HepG2 (cell line): ENCODE results near the gene LDLRAD4. TPM values are rescaled to one million over a fixed set of nuclear protein-coding genes. Genes with fewer than 3 reads are reported as not detected.
A peak's percentile ranks its signal among the peaks of the same experiment; 100 is the strongest.

Experiments
- ARNTL ChIP-seq: sonication (generic); formaldehyde crosslinking; IDR thresholded peaks from 2 replicates; pipeline ENCODE4 v1.4.0; 2020; ENCODE audit warnings: mild to moderate bottlenecking, missing genetic modification reagents
- BHLHE40 ChIP-seq: IDR thresholded peaks from 2 replicates; pipeline ENCODE4 v1.6.1; 2011; ENCODE audit warnings: low read length, improper control_type of control experiment
- CC2D1A ChIP-seq: sonication (generic); formaldehyde crosslinking; IDR thresholded peaks from 2 replicates; pipeline ENCODE4 v1.8.1; 2023; ENCODE audit warnings: mild to moderate bottlenecking, missing genetic modification reagents
- FOXJ3 ChIP-seq: sonication (generic); formaldehyde crosslinking; IDR thresholded peaks from 2 replicates; pipeline ENCODE4 v1.4.0; 2020; ENCODE audit warnings: missing genetic modification reagents, mild to moderate bottlenecking, borderline replicate concordance
- HDAC1 ChIP-seq: sonication (generic); formaldehyde crosslinking; IDR thresholded peaks from 2 replicates; pipeline ENCODE4 v1.5.1; 2020; ENCODE audit warnings: mild to moderate bottlenecking, missing genetic modification reagents
- KDM5B ChIP-seq: sonication (generic); formaldehyde crosslinking; IDR thresholded peaks from 2 replicates; pipeline ENCODE4 v1.4.0; 2020; ENCODE audit warnings: missing genetic modification reagents, mild to moderate bottlenecking, borderline replicate concordance
- MIER2 ChIP-seq: IDR thresholded peaks from 2 replicates; pipeline ENCODE4 v1.6.1; 2016; ENCODE audit warnings: missing biosample characterization, missing genetic modification reagents
- MYC ChIP-seq: sonication (generic); formaldehyde crosslinking; IDR thresholded peaks from 2 replicates; pipeline ENCODE4 v1.9.0; 2021; ENCODE audit warnings: missing genetic modification reagents, borderline replicate concordance
- POLR2AphosphoS5 ChIP-seq: IDR thresholded peaks from 2 replicates; pipeline ENCODE4 v1.6.1; 2012; ENCODE audit warnings: low read depth, low read length
- RAD51 ChIP-seq: fragments of 450-650 bp; IDR thresholded peaks from 2 replicates; pipeline ENCODE4 v1.6.1; 2016; ENCODE audit warnings: borderline replicate concordance
- RXRB ChIP-seq: IDR thresholded peaks from 2 replicates; pipeline ENCODE4 v1.6.1; 2016; ENCODE audit warnings: borderline replicate concordance, missing genetic modification reagents, missing compliant biosample characterization
- SIN3B ChIP-seq: fragments of 150-350 bp; IDR thresholded peaks from 2 replicates; pipeline ENCODE4 v1.6.1; 2014; ENCODE audit warnings: low read length
- SMC3 ChIP-seq: IDR thresholded peaks from 2 replicates; pipeline ENCODE4 v1.6.1; 2011; ENCODE audit warnings: low read length, improper control_type of control experiment
- ZFP41 ChIP-seq: sonication (generic); formaldehyde crosslinking; IDR thresholded peaks from 2 replicates; pipeline ENCODE4 v1.4.0; 2020; ENCODE audit warnings: mild to moderate bottlenecking, missing genetic modification reagents, borderline replicate concordance
- ZMYM4 ChIP-seq: sonication (generic); formaldehyde crosslinking; IDR thresholded peaks from 2 replicates; pipeline ENCODE4 v1.8.1; 2023; ENCODE audit warnings: mild to moderate bottlenecking, missing genetic modification reagents
- ZSCAN30 ChIP-seq: sonication (generic); formaldehyde crosslinking; IDR thresholded peaks from 2 replicates; pipeline ENCODE4 v1.5.0; 2020; ENCODE audit warnings: mild to moderate bottlenecking, missing genetic modification reagents
- polyA plus RNA-seq, 8 experiments: library from polyadenylated mRNA; depleted of rRNA in 3 of 8; stranded (reverse) in 7 of 8; unstranded in 1 of 8; fragments of >200 nt; fragmentation: Illumina TruSeq in 4 of 8; extraction: Trizol in 4 of 8; gene quantifications; 2 replicates each; pipeline versions ENCODE4 v1.2.1 to v1.2.3, GENCODE V29; 2011 to 2016; ENCODE audit warnings: low read depth in 4 of 8, missing spikeins in 1 of 8, mixed read lengths in 1 of 8; ENCODE audit not compliant: insufficient read depth in 1 of 8
- total RNA-seq, 5 experiments: library from RNA; depleted of rRNA; stranded (reverse); fragments of >200 nt; fragmentation: Illumina TruSeq; extraction: Trizol; gene quantifications; 2 replicates each; pipeline ENCODE4 v1.2.3, GENCODE V29; 2016; ENCODE audit warnings: low read depth in 1 of 5
- TF ChIP-seq, protein P1 (sequence below): sonication (generic); formaldehyde crosslinking; IDR thresholded peaks from 2 replicates; pipeline ENCODE4 v1.4.0; 2020; ENCODE audit warnings: missing genetic modification reagents
- TF ChIP-seq, protein P2 (sequence below): sonication (generic); formaldehyde crosslinking; IDR thresholded peaks from 2 replicates; pipeline ENCODE4 v1.5.0; 2020; ENCODE audit warnings: mild to moderate bottlenecking, missing genetic modification reagents, borderline replicate concordance

Gene LDLRAD4
- total and polyA plus RNA-seq, 2 of the 13 experiments (the other 11 are each of a cell fraction or from before 2014, with no cell fraction given): 13.6 to 20.9 TPM

- no peak for TF ChIP-seq SMC3
- peak; percentile 88 for TF ChIP-seq BHLHE40
- no peak for TF ChIP-seq KDM5B (CRISPR knock-in tag)
- no peak for TF ChIP-seq MYC (CRISPR knock-in tag)
- TF ChIP-seq FOXJ3 (CRISPR knock-in tag): no peak
- TF ChIP-seq SIN3B: no peak
- no peak for TF ChIP-seq MIER2
- TF ChIP-seq POLR2AphosphoS5: no peak
- no peak for TF ChIP-seq ZSCAN30 (CRISPR knock-in tag)
- TF ChIP-seq ARNTL: 0 out of 2 replicates have a peak, but pooled peaks have one; percentile 32
- TF ChIP-seq, protein P1, sequence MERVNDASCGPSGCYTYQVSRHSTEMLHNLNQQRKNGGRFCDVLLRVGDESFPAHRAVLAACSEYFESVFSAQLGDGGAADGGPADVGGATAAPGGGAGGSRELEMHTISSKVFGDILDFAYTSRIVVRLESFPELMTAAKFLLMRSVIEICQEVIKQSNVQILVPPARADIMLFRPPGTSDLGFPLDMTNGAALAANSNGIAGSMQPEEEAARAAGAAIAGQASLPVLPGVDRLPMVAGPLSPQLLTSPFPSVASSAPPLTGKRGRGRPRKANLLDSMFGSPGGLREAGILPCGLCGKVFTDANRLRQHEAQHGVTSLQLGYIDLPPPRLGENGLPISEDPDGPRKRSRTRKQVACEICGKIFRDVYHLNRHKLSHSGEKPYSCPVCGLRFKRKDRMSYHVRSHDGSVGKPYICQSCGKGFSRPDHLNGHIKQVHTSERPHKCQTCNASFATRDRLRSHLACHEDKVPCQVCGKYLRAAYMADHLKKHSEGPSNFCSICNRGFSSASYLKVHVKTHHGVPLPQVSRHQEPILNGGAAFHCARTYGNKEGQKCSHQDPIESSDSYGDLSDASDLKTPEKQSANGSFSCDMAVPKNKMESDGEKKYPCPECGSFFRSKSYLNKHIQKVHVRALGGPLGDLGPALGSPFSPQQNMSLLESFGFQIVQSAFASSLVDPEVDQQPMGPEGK (CRISPR knock-in tag): no peak
- 0 out of 2 replicates have a peak, but pooled peaks have one; percentile 24 for TF ChIP-seq HDAC1
- TF ChIP-seq RAD51: 0 out of 2 replicates have a peak, but pooled peaks have one; percentile 21
- no peak for TF ChIP-seq ZFP41 (CRISPR knock-in tag)
- TF ChIP-seq CC2D1A (CRISPR knock-in tag): no peak
- TF ChIP-seq RXRB (CRISPR knock-in tag): 0 out of 2 replicates have a peak, but pooled peaks have one; percentile 28
- TF ChIP-seq, protein P2, sequence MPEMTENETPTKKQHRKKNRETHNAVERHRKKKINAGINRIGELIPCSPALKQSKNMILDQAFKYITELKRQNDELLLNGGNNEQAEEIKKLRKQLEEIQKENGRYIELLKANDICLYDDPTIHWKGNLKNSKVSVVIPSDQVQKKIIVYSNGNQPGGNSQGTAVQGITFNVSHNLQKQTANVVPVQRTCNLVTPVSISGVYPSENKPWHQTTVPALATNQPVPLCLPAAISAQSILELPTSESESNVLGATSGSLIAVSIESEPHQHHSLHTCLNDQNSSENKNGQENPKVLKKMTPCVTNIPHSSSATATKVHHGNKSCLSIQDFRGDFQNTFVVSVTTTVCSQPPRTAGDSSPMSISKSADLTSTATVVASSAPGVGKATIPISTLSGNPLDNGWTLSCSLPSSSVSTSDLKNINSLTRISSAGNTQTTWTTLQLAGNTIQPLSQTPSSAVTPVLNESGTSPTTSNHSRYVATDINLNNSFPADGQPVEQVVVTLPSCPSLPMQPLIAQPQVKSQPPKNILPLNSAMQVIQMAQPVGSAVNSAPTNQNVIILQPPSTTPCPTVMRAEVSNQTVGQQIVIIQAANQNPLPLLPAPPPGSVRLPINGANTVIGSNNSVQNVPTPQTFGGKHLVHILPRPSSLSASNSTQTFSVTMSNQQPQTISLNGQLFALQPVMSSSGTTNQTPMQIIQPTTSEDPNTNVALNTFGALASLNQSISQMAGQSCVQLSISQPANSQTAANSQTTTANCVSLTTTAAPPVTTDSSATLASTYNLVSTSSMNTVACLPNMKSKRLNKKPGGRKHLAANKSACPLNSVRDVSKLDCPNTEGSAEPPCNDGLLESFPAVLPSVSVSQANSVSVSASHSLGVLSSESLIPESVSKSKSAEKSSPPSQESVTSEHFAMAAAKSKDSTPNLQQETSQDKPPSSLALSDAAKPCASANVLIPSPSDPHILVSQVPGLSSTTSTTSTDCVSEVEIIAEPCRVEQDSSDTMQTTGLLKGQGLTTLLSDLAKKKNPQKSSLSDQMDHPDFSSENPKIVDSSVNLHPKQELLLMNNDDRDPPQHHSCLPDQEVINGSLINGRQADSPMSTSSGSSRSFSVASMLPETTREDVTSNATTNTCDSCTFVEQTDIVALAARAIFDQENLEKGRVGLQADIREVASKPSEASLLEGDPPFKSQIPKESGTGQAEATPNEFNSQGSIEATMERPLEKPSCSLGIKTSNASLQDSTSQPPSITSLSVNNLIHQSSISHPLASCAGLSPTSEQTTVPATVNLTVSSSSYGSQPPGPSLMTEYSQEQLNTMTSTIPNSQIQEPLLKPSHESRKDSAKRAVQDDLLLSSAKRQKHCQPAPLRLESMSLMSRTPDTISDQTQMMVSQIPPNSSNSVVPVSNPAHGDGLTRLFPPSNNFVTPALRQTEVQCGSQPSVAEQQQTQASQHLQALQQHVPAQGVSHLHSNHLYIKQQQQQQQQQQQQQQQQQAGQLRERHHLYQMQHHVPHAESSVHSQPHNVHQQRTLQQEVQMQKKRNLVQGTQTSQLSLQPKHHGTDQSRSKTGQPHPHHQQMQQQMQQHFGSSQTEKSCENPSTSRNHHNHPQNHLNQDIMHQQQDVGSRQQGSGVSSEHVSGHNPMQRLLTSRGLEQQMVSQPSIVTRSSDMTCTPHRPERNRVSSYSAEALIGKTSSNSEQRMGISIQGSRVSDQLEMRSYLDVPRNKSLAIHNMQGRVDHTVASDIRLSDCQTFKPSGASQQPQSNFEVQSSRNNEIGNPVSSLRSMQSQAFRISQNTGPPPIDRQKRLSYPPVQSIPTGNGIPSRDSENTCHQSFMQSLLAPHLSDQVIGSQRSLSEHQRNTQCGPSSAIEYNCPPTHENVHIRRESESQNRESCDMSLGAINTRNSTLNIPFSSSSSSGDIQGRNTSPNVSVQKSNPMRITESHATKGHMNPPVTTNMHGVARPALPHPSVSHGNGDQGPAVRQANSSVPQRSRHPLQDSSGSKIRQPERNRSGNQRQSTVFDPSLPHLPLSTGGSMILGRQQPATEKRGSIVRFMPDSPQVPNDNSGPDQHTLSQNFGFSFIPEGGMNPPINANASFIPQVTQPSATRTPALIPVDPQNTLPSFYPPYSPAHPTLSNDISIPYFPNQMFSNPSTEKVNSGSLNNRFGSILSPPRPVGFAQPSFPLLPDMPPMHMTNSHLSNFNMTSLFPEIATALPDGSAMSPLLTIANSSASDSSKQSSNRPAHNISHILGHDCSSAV (CRISPR knock-in tag): no peak
- peak; percentile 45 for TF ChIP-seq ZMYM4 (CRISPR knock-in tag)
Measured at GRCh38 chr18:13313006-13313686, 94.6 kb downstream of the LDLRAD4 start (continued).
